ENCODE results near the gene RFESD.

GRCh38 chr5:95606419-95606818 is 40.2 kb upstream of the RFESD start:
- TF ChIP-seq CTCF (IDR thresholded peaks at IDR 0.05): no peak
- no peak for TF ChIP-seq POLR2A (IDR thresholded peaks at IDR 0.05)
- TF ChIP-seq POLR2AphosphoS5 (IDR thresholded peaks at IDR 0.05): no peak

Data from breast epithelium (tissue), 3 donors.